Prostate gland (tissue), 2 donors: Measurements from ENCODE around the gene KDM5A. TPM values are rescaled to one million over a fixed set of nuclear protein-coding genes. Genes with fewer than 3 reads are reported as not detected.

ENCODE experiments used
- DNase-seq: peaks from one replicate; pipeline ENCODE4 v3.0.0-alpha.2; 2019; ENCODE audit warnings: low spot score
- H3K27ac ChIP-seq, 2 donors: fragments of 200-600 bp; sonication (generic); 2 replicates each; pipeline ENCODE4 v1.5.1; 2017 to 2019
- H3K27me3 ChIP-seq: fragments of 200-600 bp; sonication (generic); replicated peaks from 2 replicates; pipeline ENCODE4 v1.5.1; 2019; ENCODE audit not compliant: insufficient read depth
- H3K36me3 ChIP-seq, 2 donors: fragments of 200-600 bp; sonication (generic); 1 replicate in 1 of 2; 2 replicates in 1 of 2; pipeline versions ENCODE4 v1.5.1 to v1.8.1; 2017 to 2019
- H3K4me1 ChIP-seq: fragments of 200-600 bp; sonication (generic); replicated peaks from 2 replicates; pipeline ENCODE4 v1.5.1; 2019
- H3K4me3 ChIP-seq, 2 donors: fragments of 200-600 bp; sonication (generic); 2 replicates each; pipeline ENCODE4 v1.5.1; 2017 to 2019
- H3K9me3 ChIP-seq: fragments of 200-600 bp; sonication (generic); 2 replicates; pipeline ENCODE4 v1.5.1; 2017
- POLR2A ChIP-seq: fragments of 450-650 bp; IDR thresholded peaks from one replicate; pipeline ENCODE4 v1.6.1; 2016; ENCODE audit warnings: antibody characterized with exemption, mild to moderate bottlenecking
- POLR2AphosphoS5 ChIP-seq: sonication (generic); formaldehyde crosslinking; IDR thresholded peaks from one replicate; pipeline ENCODE4 v1.6.1; 2017; ENCODE audit warnings: antibody characterized with exemption
- WGBS: methylation state at CpG from one replicate; pipeline ENCODE4 v1.1.5; 2018; 5-methylcytosine and 5-hydroxymethylcytosine counted together
- intact Hi-C: fragments of 100-400 bp; cut with DNase I; formaldehyde crosslinking; loops from one replicate; pipeline ENCODE4 v1.14.2; 2022
- total RNA-seq, 2 donors: library from RNA; depleted of rRNA; stranded (reverse); fragments of >200 nt; gene quantifications; one replicate each; pipeline ENCODE4 v1.1.0, GENCODE V29; 2016
- TF ChIP-seq, protein P1 (sequence below), 4 experiments: fragments of 200-600 bp in 2 of 4; fragments of 450-650 bp in 2 of 4; sonication (generic) in 2 of 4; IDR thresholded peaks; 1 replicate in 3 of 4; 2 replicates in 1 of 4; pipeline ENCODE4 v1.5.1; 2016 to 2019; ENCODE audit warnings: antibody characterized with exemption in 4 of 4, mild to moderate bottlenecking in 2 of 4, moderate library complexity in 2 of 4

The KDM5A gene
- total RNA-seq, 2 donors from 2014 or later, result 38.5 to 51.0 TPM

DNA sequence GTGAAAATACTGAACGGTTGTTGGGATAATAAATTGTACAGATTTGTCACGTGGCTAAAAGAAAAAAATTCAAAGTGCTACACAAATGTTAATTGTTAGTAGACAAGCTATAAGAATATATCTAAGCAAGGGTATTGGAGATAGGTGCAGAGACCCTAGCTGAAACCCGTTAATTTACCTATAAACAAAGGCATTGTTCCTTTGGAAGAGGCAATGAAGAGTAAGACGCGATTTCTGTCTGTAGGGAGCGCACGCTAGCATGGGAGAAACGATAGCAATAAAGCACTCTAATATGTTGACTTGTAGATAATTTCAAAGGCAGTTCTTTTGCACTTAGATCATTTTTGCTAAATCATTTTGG lies 12.9 kb upstream of the KDM5A start:
- Histone ChIP-seq H3K27ac (peak overlapping the region; percentile 57 to 71), H3K9me3 (no peaks in the 10 kb centered on the region)

DNA sequence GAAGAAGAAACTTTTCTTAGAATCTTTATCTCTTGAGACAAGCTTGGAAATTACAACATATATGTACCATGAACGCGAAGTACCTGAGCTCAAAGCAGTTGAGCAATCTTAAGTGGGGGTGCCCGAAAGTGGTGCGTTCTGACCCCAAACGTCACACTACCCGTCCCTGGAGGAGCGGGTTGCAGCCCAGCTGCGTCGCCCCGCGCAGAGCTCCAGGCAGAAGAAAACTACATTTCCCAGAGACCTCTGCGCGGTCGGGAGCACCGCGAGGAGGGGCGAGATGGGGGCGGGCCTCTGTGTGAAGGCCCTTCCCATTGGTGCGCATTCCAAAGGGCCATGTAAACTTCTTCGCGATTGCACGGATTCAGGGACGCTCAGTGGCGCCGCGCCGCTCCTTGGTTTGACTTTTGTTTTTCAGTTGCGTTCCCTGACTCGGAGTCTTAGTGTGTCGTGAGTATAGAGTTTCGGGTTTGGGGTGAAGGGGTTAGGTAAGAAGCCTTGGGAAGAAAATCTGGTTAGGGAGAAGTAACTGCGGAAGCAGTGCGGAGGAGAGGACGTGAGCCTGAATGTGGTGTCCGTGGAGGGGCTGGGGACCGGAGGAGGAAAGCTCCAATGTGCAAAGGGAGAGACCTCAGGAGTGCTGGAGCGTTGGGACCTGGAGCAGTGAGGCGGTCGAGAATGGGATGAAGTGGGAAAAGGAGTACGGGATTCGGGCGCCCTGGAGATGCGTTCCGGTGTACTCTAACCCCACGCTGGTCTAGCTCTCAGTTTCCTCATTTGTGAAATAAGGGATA lies 12.3 kb upstream of the KDM5A start, which contains the start of gene CCDC77:
CCDC77 (plus strand) TSS at position 410 of the 794 bp plus-strand sequence. CDS start 7,740 bp downstream, outside the sequence.
- DNase-seq, result peak; percentile 92
- H3K27ac ChIP-seq, result peak within 1 kb of the TSS; percentile 57 to 71
- no peaks in the 10 kb centered on the region for H3K4me1 ChIP-seq
- TF ChIP-seq, protein P1, sequence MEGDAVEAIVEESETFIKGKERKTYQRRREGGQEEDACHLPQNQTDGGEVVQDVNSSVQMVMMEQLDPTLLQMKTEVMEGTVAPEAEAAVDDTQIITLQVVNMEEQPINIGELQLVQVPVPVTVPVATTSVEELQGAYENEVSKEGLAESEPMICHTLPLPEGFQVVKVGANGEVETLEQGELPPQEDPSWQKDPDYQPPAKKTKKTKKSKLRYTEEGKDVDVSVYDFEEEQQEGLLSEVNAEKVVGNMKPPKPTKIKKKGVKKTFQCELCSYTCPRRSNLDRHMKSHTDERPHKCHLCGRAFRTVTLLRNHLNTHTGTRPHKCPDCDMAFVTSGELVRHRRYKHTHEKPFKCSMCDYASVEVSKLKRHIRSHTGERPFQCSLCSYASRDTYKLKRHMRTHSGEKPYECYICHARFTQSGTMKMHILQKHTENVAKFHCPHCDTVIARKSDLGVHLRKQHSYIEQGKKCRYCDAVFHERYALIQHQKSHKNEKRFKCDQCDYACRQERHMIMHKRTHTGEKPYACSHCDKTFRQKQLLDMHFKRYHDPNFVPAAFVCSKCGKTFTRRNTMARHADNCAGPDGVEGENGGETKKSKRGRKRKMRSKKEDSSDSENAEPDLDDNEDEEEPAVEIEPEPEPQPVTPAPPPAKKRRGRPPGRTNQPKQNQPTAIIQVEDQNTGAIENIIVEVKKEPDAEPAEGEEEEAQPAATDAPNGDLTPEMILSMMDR (IDR thresholded peaks at IDR 0.05), result peak in 2 of 4 experiments; percentile 46 to 53
- TF ChIP-seq POLR2A, result peak; percentile 34
- TF ChIP-seq POLR2AphosphoS5, result peak; percentile 97
- H3K27me3 ChIP-seq, result no peaks in the 10 kb centered on the region
- H3K36me3 ChIP-seq, result no peaks in the 10 kb centered on the region
- peak within 1 kb of the TSS; percentile 51 for H3K4me3 ChIP-seq
- intact Hi-C loops, result no loop called here
- no peaks in the 10 kb centered on the region for H3K9me3 ChIP-seq
- WGBS, result under 1% methylated on average over 41 of the region's 45 CpGs

More for the DNA sequence above, 12.9 kb upstream of the KDM5A start:
- WGBS, result 0% methylated on average over 8 of the region's 8 CpGs
- DNase-seq, result no peak
- H3K4me3 ChIP-seq, result peak overlapping the region; percentile 51
- no peak for TF ChIP-seq POLR2A
- TF ChIP-seq POLR2AphosphoS5, result no peak
- TF ChIP-seq, protein P1 (IDR thresholded peaks at IDR 0.05), result no peak
- no peaks in the 10 kb centered on the region for H3K36me3 ChIP-seq
- intact Hi-C loops, result no loop called here
- no peaks in the 10 kb centered on the region for H3K4me1 ChIP-seq
- H3K27me3 ChIP-seq, result no peaks in the 10 kb centered on the region

DNA sequence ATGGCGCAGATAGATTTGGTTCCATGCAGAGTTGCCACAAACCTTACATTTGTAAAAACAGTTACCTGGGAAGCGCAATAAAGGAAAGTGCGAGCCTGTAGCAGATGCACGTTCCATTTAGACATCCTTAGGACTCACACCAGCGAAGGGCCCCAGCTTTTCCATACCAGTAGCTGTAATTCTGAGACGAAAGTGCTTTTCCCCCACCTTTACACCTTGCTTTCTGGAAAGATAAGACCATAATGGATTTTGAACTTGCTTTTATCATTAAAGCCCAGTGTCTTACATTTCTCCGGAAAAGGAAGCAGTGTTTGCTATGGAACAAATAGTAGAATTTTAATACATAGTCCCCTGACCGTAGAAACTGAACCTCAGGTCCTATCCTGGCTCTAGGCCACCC lies 11.7 kb upstream of the KDM5A start:
- Histone ChIP-seq H3K27ac (no peak overlapping the region), H3K4me1 (no peaks in the 10 kb centered on the region), H3K36me3 (no peaks in the 10 kb centered on the region), H3K27me3 (no peaks in the 10 kb centered on the region), H3K4me3 (peak overlapping the region; percentile 51), H3K9me3 (no peaks in the 10 kb centered on the region)
- intact Hi-C loops, result no loop called here
- TF ChIP-seq, protein P1 (IDR thresholded peaks at IDR 0.05), result no peak
- TF ChIP-seq POLR2AphosphoS5 (no peak), POLR2A (no peak)
- DNase-seq, result no peak
- 65% methylated on average over 8 of the region's 8 CpGs for WGBS

DNA sequence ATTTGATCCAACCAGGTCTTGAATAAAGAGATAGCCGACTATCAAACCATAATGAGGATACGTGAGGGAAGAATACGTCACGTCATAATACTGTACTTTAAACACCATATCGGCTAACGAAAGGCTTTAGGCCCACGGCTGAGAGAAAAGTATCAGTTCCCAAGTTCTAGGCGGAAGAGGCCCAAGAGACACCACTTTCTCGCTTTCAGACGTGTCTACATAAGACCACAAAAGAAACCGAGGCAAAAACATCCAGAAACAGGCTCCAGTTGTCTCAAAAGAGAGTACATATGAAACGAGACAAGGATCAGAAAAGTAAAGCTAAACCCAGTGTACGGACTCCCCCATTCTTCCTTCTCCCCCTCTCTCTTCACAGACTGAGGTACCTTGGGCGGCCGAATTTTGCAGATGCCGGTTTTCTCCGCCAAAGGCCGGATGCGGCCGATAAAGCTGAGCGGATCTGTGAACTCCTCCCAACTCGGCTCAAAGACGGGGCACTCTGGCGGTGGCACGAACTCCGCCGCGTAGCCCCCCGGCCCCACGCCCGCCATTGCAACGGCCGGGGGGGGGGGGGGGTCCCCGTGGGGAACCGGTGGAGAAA lies 479 bp downstream of the KDM5A start:
- Histone ChIP-seq H3K27me3 (no peaks in the 10 kb centered on the region), H3K36me3 (peaks cover 0 to 6% of the 10 kb centered on the region in 2 donors), H3K4me3 (peak overlapping the region; percentile 78 to 79), H3K27ac (peak overlapping the region; percentile 83 to 92), H3K4me1 (no peaks in the 10 kb centered on the region), H3K9me3 (no peaks in the 10 kb centered on the region)
- DNase-seq, result no peak
- WGBS, result under 1% methylated on average over 34 of the region's 35 CpGs
- no peak for TF ChIP-seq POLR2A
- TF ChIP-seq, protein P1 (IDR thresholded peaks at IDR 0.05), result no peak
- no peak for TF ChIP-seq POLR2AphosphoS5
- intact Hi-C loops, result no loop called here
